ENCODE measurements around the gene MVB12B.

The MVB12B gene

DNA sequence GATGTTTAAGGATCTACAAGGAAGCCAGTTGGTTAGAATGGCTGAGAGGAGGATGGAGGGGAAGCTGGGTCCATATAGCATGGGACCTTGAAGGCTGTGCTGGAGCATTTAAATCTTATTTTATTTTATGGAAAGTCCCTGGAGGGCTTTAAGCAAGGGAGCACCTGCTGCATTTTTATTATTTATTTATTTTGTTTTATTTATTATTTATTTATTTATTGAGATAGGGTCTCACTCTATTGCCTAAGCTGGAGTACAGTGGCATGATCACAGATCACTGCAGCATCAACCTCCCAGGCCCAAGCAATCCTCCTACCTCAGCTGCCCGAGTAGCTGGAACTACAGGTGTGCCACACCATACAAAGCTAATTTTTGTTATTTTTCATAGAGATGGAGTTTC lies 4.9 kb upstream of the MVB12B start:
- in situ Hi-C loops (cut with HindIII; ENCODE audit: low pct_ligation_motif_present, low sequenced_read_pairs): no loop called here

GRCh38 chr9:126325821-126326220 lies 808 bp upstream of the MVB12B start:
- Histone ChIP-seq H3K4me3 (ENCODE audit: low read depth, low read length) (peak overlapping the region; percentile 64), H3K36me3 (replicated peaks) (no peaks in the 10 kb centered on the region), H3K27ac (no peak overlapping the region), H3K27me3 (replicated peaks) (no peaks in the 10 kb centered on the region)
- in situ Hi-C loops (cut with HindIII; ENCODE audit: low pct_ligation_motif_present, low sequenced_read_pairs): no loop called here
- TF ChIP-seq, protein P1, sequence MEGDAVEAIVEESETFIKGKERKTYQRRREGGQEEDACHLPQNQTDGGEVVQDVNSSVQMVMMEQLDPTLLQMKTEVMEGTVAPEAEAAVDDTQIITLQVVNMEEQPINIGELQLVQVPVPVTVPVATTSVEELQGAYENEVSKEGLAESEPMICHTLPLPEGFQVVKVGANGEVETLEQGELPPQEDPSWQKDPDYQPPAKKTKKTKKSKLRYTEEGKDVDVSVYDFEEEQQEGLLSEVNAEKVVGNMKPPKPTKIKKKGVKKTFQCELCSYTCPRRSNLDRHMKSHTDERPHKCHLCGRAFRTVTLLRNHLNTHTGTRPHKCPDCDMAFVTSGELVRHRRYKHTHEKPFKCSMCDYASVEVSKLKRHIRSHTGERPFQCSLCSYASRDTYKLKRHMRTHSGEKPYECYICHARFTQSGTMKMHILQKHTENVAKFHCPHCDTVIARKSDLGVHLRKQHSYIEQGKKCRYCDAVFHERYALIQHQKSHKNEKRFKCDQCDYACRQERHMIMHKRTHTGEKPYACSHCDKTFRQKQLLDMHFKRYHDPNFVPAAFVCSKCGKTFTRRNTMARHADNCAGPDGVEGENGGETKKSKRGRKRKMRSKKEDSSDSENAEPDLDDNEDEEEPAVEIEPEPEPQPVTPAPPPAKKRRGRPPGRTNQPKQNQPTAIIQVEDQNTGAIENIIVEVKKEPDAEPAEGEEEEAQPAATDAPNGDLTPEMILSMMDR (IDR thresholded peaks at IDR 0.05; ENCODE audit: low read depth, low read length, missing control alignments): no peak
- DNase-seq: no peak

More for the DNA sequence above, 4.9 kb upstream of the MVB12B start:
- no peaks in the 10 kb centered on the region for H3K27me3 ChIP-seq (replicated peaks)
- H3K27ac ChIP-seq: no peak overlapping the region
- TF ChIP-seq, protein P1 (IDR thresholded peaks at IDR 0.05; ENCODE audit: low read depth, low read length, missing control alignments): no peak
- no peak for DNase-seq
- no peaks in the 10 kb centered on the region for H3K36me3 ChIP-seq (replicated peaks)
- no peak overlapping the region for H3K4me3 ChIP-seq (ENCODE audit: low read depth, low read length)

DNA sequence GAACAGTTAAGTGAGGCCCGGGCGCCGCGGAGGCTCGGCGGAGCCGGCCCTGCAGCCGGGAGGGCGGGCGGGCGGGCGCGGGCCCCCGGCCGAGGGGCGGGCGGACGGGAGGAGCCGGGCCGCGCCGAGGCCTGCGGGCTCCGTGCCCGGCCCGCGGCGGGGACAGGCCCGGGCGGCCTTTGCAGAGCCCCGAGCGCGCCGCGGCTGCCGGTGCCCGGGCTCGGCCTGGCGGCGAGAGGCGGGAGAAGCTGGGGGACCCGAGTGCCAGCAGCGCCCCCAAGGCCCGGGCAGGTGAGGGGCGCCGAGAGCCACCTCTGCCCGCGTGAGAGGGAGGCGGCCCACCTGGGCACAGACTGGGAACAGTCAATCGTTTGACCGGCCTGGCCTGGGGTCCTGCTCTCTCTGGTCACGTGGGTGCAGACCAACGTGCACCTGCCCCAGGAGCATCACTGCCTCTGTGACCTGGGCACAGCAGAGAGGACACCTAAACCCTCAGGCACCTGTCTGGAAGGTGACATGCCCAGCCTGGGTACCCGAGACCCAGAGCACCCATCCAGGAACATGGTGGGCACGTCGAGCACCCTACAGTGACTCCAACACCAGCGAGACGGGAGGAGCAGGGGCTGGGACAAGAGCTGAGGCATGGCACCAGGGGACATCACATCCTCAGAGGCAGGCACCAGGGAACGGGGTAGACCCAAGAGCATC lies 531 bp downstream of the MVB12B start:
- no peaks in the 10 kb centered on the region for H3K27me3 ChIP-seq (replicated peaks)
- in situ Hi-C loops (cut with HindIII; ENCODE audit: low pct_ligation_motif_present, low sequenced_read_pairs): no loop called here
- H3K36me3 ChIP-seq (replicated peaks): no peaks in the 10 kb centered on the region
- TF ChIP-seq, protein P1 (IDR thresholded peaks at IDR 0.05; ENCODE audit: low read depth, low read length, missing control alignments): no peak
- H3K4me3 ChIP-seq (ENCODE audit: low read depth, low read length): peak overlapping the region; percentile 64
- no peak overlapping the region for H3K27ac ChIP-seq
- no peak for DNase-seq

GRCh38 chr9:126327714-126328185 lies 1.1 kb downstream of the MVB12B start:
- no peaks in the 10 kb centered on the region for H3K27me3 ChIP-seq (replicated peaks)
- TF ChIP-seq, protein P1 (IDR thresholded peaks at IDR 0.05; ENCODE audit: low read depth, low read length, missing control alignments): no peak
- in situ Hi-C loops (cut with HindIII; ENCODE audit: low pct_ligation_motif_present, low sequenced_read_pairs): no loop called here
- H3K27ac ChIP-seq: no peak overlapping the region
- no peaks in the 10 kb centered on the region for H3K36me3 ChIP-seq (replicated peaks)
- peak overlapping the region; percentile 64 for H3K4me3 ChIP-seq (ENCODE audit: low read depth, low read length)
- no peak for DNase-seq

DNA sequence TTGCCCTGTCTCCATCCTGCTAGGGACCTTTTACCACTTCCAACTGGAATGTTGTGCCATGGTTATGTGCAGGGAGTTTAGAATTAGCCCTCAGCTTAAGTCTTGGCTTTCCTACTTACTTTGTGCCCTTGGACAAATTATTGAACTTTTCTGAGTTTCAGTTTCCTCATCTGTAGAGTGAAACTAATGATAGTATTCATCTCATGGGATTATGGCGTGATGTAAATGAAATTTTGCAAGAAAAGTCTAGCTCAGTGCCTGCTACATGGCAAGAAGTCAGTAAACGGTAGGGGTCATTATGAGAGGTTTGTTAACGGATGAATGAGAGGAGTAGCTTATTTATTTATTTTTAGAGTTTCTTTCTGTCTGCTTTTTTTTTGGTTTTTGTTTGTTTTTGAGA lies 1.8 kb downstream of the MVB12B start:
- TF ChIP-seq, protein P1 (IDR thresholded peaks at IDR 0.05; ENCODE audit: low read depth, low read length, missing control alignments): no peak
- no peak overlapping the region for H3K27ac ChIP-seq
- in situ Hi-C loops (cut with HindIII; ENCODE audit: low pct_ligation_motif_present, low sequenced_read_pairs): no loop called here
- no peaks in the 10 kb centered on the region for H3K27me3 ChIP-seq (replicated peaks)
- DNase-seq: no peak
- no peak overlapping the region for H3K4me3 ChIP-seq (ENCODE audit: low read depth, low read length)
- no peaks in the 10 kb centered on the region for H3K36me3 ChIP-seq (replicated peaks)
